Fibroblast of lung (primary cell): ENCODE results near the gene C1orf141.

Experiments
- CTCF ChIP-seq, 2 donors: IDR thresholded peaks in 1 of 2; conservative IDR thresholded peaks in 1 of 2; 1 replicate in 1 of 2; 2 replicates in 1 of 2; pipeline ENCODE4 v1.5.1; 2011 to 2012; ENCODE audit warnings: low read length in 2 of 2, control low read depth in 1 of 2, inconsistent platforms in 1 of 2, low read depth in 1 of 2, mild to moderate bottlenecking in 1 of 2
- EZH2 ChIP-seq: IDR thresholded peaks from 2 replicates; pipeline ENCODE4 v1.5.1; 2012; ENCODE audit warnings: low read length, control low read depth, mild to moderate bottlenecking; ENCODE audit errors: missing control alignments

DNA sequence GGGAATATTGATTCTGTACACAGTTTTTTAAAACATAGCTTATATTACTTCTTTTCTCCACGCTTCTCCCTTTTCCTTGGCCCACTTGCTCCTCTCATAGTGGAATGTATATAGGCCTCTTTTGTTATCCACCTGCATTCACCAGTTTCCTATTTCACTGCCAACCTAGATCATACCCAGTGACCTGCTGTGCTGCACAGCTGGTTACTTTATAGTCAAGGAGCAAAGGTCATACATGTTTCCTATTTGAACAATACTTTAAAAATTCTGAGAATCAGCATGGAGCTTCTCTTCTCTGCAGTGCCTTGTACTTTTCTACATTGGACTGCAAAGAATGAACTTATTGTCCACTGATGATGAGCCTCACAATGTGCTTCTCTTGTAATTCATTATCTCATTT lies 76.5 kb downstream of the C1orf141 start:
- no peak for TF ChIP-seq CTCF (conservative IDR thresholded peaks at IDR 0.05 in 1 of 2, IDR thresholded peaks at IDR 0.05 in 1 of 2; ENCODE audit: low read depth in 1 of 2, low read length in 2 of 2)
- no peak for TF ChIP-seq EZH2
